ENCODE results near the gene PLCE1. TPM values are rescaled to one million over a fixed set of nuclear protein-coding genes. Genes with fewer than 3 reads are reported as not detected.

Gene PLCE1
- total RNA-seq, 1 donor from 2014 or later = 0.84 TPM

GRCh38 chr10:94005050-94005449 is 11.3 kb downstream of the PLCE1 start:
- no peaks in the 10 kb centered on the region for H3K36me3 Mint-ChIP-seq (ENCODE audit: low read depth, unreplicated experiment)
- H3K4me1 Mint-ChIP-seq (ENCODE audit: low read depth, unreplicated experiment) = peaks cover 8% of the 10 kb centered on the region
- H3K36me3 ChIP-seq (ENCODE audit: insufficient read depth, low read length) = no peaks in the 10 kb centered on the region
- DNase-seq (ENCODE audit: low read depth) (peak; percentile 75), FAIRE-seq (no peak)
- H3K4me3 ChIP-seq (ENCODE audit: insufficient read depth, low read depth, low read length) = no peak overlapping the region
- H3K79me2 ChIP-seq (ENCODE audit: insufficient read depth, low read length) = no peaks in the 10 kb centered on the region
- H3K27ac ChIP-seq (ENCODE audit: low read depth, low read length) = no peak overlapping the region
- no peak overlapping the region for H3K9ac ChIP-seq (ENCODE audit: low read length)
- H3K27me3 Mint-ChIP-seq (ENCODE audit: low read depth, unreplicated experiment) = peaks cover 3% of the 10 kb centered on the region
- H3K4me2 ChIP-seq (ENCODE audit: low read length) = no peak overlapping the region
- no peak overlapping the region for H2AFZ ChIP-seq (ENCODE audit: low read depth, low read length)
- peaks cover 10% of the 10 kb centered on the region for H3K9me3 Mint-ChIP-seq (ENCODE audit: unreplicated experiment)
- no peak overlapping the region for H3K27ac Mint-ChIP-seq (ENCODE audit: unreplicated experiment)
- TF ChIP-seq EZH2 (IDR thresholded peaks at IDR 0.05; ENCODE audit: insufficient read depth, low read length) (no peak), CTCF (IDR thresholded peaks at IDR 0.05; ENCODE audit: insufficient read depth, low read depth, low read length) (no peak)
- H3K9me3 ChIP-seq (ENCODE audit: insufficient read depth, low read depth, low read length) = peaks cover 3% of the 10 kb centered on the region
- H3K4me1 ChIP-seq (ENCODE audit: insufficient read depth, low read length) = peaks cover 23% of the 10 kb centered on the region
- H4K20me1 ChIP-seq (ENCODE audit: insufficient read depth, low read length) = no peaks in the 10 kb centered on the region
- no peak overlapping the region for H3K4me3 Mint-ChIP-seq (ENCODE audit: unreplicated experiment)
- H3K27me3 ChIP-seq (ENCODE audit: insufficient read depth, low read length) = no peaks in the 10 kb centered on the region

GRCh38 chr10:94006591-94007550 is 13.1 kb downstream of the PLCE1 start:
- H3K36me3 Mint-ChIP-seq (ENCODE audit: low read depth, unreplicated experiment) = no peaks in the 10 kb centered on the region
- Histone ChIP-seq H3K4me3 (ENCODE audit: insufficient read depth, low read depth, low read length) (peak overlapping the region; percentile 38), H3K4me1 (ENCODE audit: insufficient read depth, low read length) (peaks cover 23% of the 10 kb centered on the region), H3K27me3 (ENCODE audit: insufficient read depth, low read length) (no peaks in the 10 kb centered on the region), H3K27ac (ENCODE audit: low read depth, low read length) (peak overlapping the region; percentile 94), H3K9me3 (ENCODE audit: insufficient read depth, low read depth, low read length) (peaks cover 4% of the 10 kb centered on the region), H3K79me2 (ENCODE audit: insufficient read depth, low read length) (no peaks in the 10 kb centered on the region), H3K4me2 (ENCODE audit: low read length) (peak overlapping the region; percentile 91), H2AFZ (ENCODE audit: low read depth, low read length) (no peak overlapping the region), H4K20me1 (ENCODE audit: insufficient read depth, low read length) (no peaks in the 10 kb centered on the region), H3K36me3 (ENCODE audit: insufficient read depth, low read length) (no peaks in the 10 kb centered on the region), H3K9ac (ENCODE audit: low read length) (peak overlapping the region; percentile 84)
- DNase-seq (ENCODE audit: low read depth) = peak; percentile 99
- peak; percentile 56 for FAIRE-seq
- TF ChIP-seq CTCF (IDR thresholded peaks at IDR 0.05; ENCODE audit: insufficient read depth, low read depth, low read length) (no peak), EZH2 (IDR thresholded peaks at IDR 0.05; ENCODE audit: insufficient read depth, low read length) (no peak)
- H3K27me3 Mint-ChIP-seq (ENCODE audit: low read depth, unreplicated experiment) = peaks cover 6% of the 10 kb centered on the region
- H3K27ac Mint-ChIP-seq (ENCODE audit: unreplicated experiment) = peak overlapping the region; percentile 22
- peaks cover 13% of the 10 kb centered on the region for H3K9me3 Mint-ChIP-seq (ENCODE audit: unreplicated experiment)
- peaks cover 11% of the 10 kb centered on the region for H3K4me1 Mint-ChIP-seq (ENCODE audit: low read depth, unreplicated experiment)
- H3K4me3 Mint-ChIP-seq (ENCODE audit: unreplicated experiment) = no peak overlapping the region

GRCh38 chr10:94008526-94008925 is 14.8 kb downstream of the PLCE1 start:
- Mint-ChIP-seq H3K9me3 (ENCODE audit: unreplicated experiment) (peaks cover 13% of the 10 kb centered on the region), H3K4me1 (ENCODE audit: low read depth, unreplicated experiment) (peaks cover 11% of the 10 kb centered on the region), H3K27me3 (ENCODE audit: low read depth, unreplicated experiment) (peaks cover 6% of the 10 kb centered on the region), H3K36me3 (ENCODE audit: low read depth, unreplicated experiment) (no peaks in the 10 kb centered on the region), H3K27ac (ENCODE audit: unreplicated experiment) (no peak overlapping the region), H3K4me3 (ENCODE audit: unreplicated experiment) (no peak overlapping the region)
- Histone ChIP-seq H3K27me3 (ENCODE audit: insufficient read depth, low read length) (no peaks in the 10 kb centered on the region), H4K20me1 (ENCODE audit: insufficient read depth, low read length) (no peaks in the 10 kb centered on the region), H3K79me2 (ENCODE audit: insufficient read depth, low read length) (no peaks in the 10 kb centered on the region), H3K9me3 (ENCODE audit: insufficient read depth, low read depth, low read length) (peaks cover 4% of the 10 kb centered on the region), H2AFZ (ENCODE audit: low read depth, low read length) (no peak overlapping the region), H3K4me2 (ENCODE audit: low read length) (no peak overlapping the region), H3K4me3 (ENCODE audit: insufficient read depth, low read depth, low read length) (no peak overlapping the region), H3K9ac (ENCODE audit: low read length) (no peak overlapping the region), H3K27ac (ENCODE audit: low read depth, low read length) (no peak overlapping the region), H3K4me1 (ENCODE audit: insufficient read depth, low read length) (peaks cover 23% of the 10 kb centered on the region), H3K36me3 (ENCODE audit: insufficient read depth, low read length) (no peaks in the 10 kb centered on the region)
- FAIRE-seq = no peak
- no peak for TF ChIP-seq CTCF (IDR thresholded peaks at IDR 0.05; ENCODE audit: insufficient read depth, low read depth, low read length)
- no peak for TF ChIP-seq EZH2 (IDR thresholded peaks at IDR 0.05; ENCODE audit: insufficient read depth, low read length)
- no peak for DNase-seq (ENCODE audit: low read depth)
